Small intestine (tissue), 7 donors: ENCODE measurements around the gene FOXA2. TPM values are rescaled to one million over a fixed set of nuclear protein-coding genes. Genes with fewer than 3 reads are reported as not detected.

Experiments
- DNase-seq, 2 donors: peaks; one replicate each; pipeline versions ENCODE4 v3.0.0 to v3.0.0-alpha.2; 2013
- FAIRE-seq: peaks from 2 replicates; lab custom pipeline; 2012; peaks lifted over from hg19 to GRCh38; lab: Jason Lieb, UNC
- H3K27ac ChIP-seq, 3 donors: one replicate each; pipeline ENCODE4 v1.5.1; 2013; ENCODE audit warnings: low read length in 2 of 3, mild to moderate bottlenecking in 2 of 3, control low read depth in 1 of 3, inconsistent platforms in 1 of 3, low read depth in 1 of 3, moderate library complexity in 1 of 3
- H3K27me3 ChIP-seq, 3 donors: one replicate each; pipeline ENCODE4 v1.6.1; 2013; ENCODE audit warnings: low read length in 3 of 3, inconsistent platforms in 1 of 3; ENCODE audit not compliant: control insufficient read depth in 3 of 3, insufficient read depth in 3 of 3
- H3K36me3 ChIP-seq, 3 donors: one replicate each; pipeline ENCODE4 v1.6.1; 2013; ENCODE audit warnings: low read length in 3 of 3, inconsistent platforms in 1 of 3, low read depth in 1 of 3, mild to moderate bottlenecking in 1 of 3, moderate library complexity in 1 of 3; ENCODE audit not compliant: control insufficient read depth in 3 of 3, insufficient read depth in 2 of 3
- H3K4me1 ChIP-seq, 3 donors: one replicate each; pipeline ENCODE4 v1.6.1; 2013; ENCODE audit warnings: low read length in 2 of 3, inconsistent platforms in 1 of 3, low read depth in 1 of 3, mild to moderate bottlenecking in 1 of 3, moderate library complexity in 1 of 3; ENCODE audit not compliant: control insufficient read depth in 3 of 3, insufficient read depth in 2 of 3
- H3K4me3 ChIP-seq, 3 donors: one replicate each; pipeline ENCODE4 v1.5.1; 2013; ENCODE audit warnings: low read length in 3 of 3, control low read depth in 1 of 3, inconsistent platforms in 1 of 3, low read depth in 1 of 3, mild to moderate bottlenecking in 1 of 3, moderate library complexity in 1 of 3
- H3K9me3 ChIP-seq, 2 donors: one replicate each; pipeline ENCODE4 v1.6.1; 2013; ENCODE audit warnings: low read depth in 1 of 2, low read length in 1 of 2; ENCODE audit not compliant: control insufficient read depth in 2 of 2, insufficient read depth in 1 of 2
- WGBS, 3 donors: extraction: QIAGEN DNeasy Blood & Tissue Kit; methylation state at CpG; one replicate each; pipeline ENCODE4 v1.1.7; 2013; 5-methylcytosine and 5-hydroxymethylcytosine counted together
- polyA plus RNA-seq, 4 donors: library from polyadenylated mRNA; stranded (reverse) in 3 of 4; unstranded in 1 of 4; fragments of 200-250 nt in 3 of 4; fragments of 120-200 nt in 1 of 4; gene quantifications; one replicate each; pipeline versions ENCODE4 v1.2.1 to v1.2.3, GENCODE V29; 2013
- donor health status: healthy with polysubstance abuse.
- donor health status: control.
- donor health status: control.
- donor health status: Bipolar disorder and iron deficiency.
- donor health status: healthy.

FOXA2 gene
- polyA plus RNA-seq, 4 donors: 0.45 to 6.5 (median 2.0) TPM

GRCh38 chr20:22582964-22583772, 1.2 kb downstream of the FOXA2 start:
- Histone ChIP-seq H3K4me3 (peak overlapping the region; percentile 38 to 57 (median 52)), H3K27me3 (peaks cover 13 to 83% (median 51%) of the 10 kb centered on the region in 3 donors), H3K27ac (peak overlapping the region in 1 of 3 donors; percentile 60), H3K9me3 (no peaks in the 10 kb centered on the region), H3K36me3 (peaks cover 0 to 11% (median 0%) of the 10 kb centered on the region in 3 donors), H3K4me1 (peaks cover 0 to 7% (median 0%) of the 10 kb centered on the region in 3 donors)
- no peak for FAIRE-seq
- peak in 1 of 2 donors; percentile 57 for DNase-seq
- 3 to 6% (median 5%) methylated on average over 59 to 66 of the region's 66 CpGs for WGBS, 3 donors

GRCh38 chr20:22582386-22582963, 1.9 kb downstream of the FOXA2 start:
- no peak overlapping the region for H3K27ac ChIP-seq
- peak in 1 of 2 donors; percentile 24 for DNase-seq
- H3K27me3 ChIP-seq: peaks cover 14 to 87% (median 58%) of the 10 kb centered on the region in 3 donors
- peaks cover 0 to 14% (median 0%) of the 10 kb centered on the region in 3 donors for H3K4me1 ChIP-seq
- H3K36me3 ChIP-seq: peaks cover 0 to 11% (median 0%) of the 10 kb centered on the region in 3 donors
- H3K9me3 ChIP-seq: no peaks in the 10 kb centered on the region
- FAIRE-seq: no peak
- H3K4me3 ChIP-seq: peak overlapping the region; percentile 3 to 52 (median 38)
- WGBS, 3 donors: 26 to 76% (median 63%) methylated on average over 42 to 54 of the region's 54 CpGs

- H3K4me1 ChIP-seq: peaks cover 0 to 10% (median 0%) of the 10 kb centered on the region in 3 donors
- peaks cover 0 to 11% (median 0%) of the 10 kb centered on the region in 3 donors for H3K36me3 ChIP-seq
- no peak overlapping the region for H3K4me3 ChIP-seq
- 35 to 74% (median 53%) methylated on average over 41 to 54 of the region's 54 CpGs for WGBS, 3 donors
- peaks cover 19 to 87% (median 60%) of the 10 kb centered on the region in 3 donors for H3K27me3 ChIP-seq
- no peak for FAIRE-seq
- no peak overlapping the region for H3K27ac ChIP-seq
- DNase-seq: no peak
- no peaks in the 10 kb centered on the region for H3K9me3 ChIP-seq
These were observed 2.7 kb downstream of the FOXA2 start for GRCh38 chr20:22581437-22582385.

DNA sequence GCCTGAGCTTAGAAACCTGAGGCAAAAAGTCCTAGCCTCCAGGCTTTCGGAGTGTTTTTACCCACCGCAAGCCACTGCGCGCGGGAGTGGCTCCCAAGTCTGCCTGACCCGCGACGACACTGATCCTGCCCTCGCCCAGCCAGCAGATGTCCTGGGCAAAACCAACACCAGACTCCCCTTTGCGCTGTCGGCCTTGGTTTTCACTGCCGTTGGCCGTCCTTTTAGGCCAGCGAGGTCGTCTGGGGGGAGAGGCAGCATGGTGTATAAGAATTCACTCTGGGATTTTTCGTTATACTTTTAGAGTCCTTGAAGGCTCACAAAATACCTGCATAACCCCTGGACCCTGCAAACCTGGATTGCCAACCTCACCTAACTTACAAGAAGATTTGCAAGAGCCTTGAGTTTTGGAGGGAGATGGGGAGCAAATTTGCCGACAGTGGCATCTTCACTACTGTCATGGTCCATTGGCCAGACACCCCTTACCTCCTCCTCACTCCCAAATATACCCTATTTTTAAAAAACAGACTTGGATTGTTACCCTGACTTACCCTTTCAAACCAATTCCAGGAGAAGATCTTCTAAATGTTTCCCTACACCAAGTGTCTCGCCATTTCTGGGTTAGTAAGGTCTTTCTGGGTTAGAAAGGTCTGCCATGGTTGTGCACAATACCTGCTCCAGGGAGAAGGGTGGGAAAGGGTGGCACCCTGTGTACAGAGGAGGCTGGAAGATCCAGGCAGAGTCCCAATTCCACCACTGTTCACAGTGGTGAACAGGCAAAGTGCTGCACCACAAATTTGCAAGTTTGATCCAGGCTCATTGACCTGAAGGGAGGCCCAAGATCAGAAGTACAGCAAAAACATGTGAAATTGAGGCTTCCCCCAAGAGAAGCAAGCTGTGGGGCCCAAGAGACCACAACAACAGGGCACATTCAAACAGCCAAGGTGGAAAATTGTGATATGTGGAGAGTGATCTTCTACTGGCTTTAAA, 4.4 kb downstream of the FOXA2 start:
- Histone ChIP-seq H3K4me1 (peaks cover 0 to 7% (median 0%) of the 10 kb centered on the region in 3 donors), H3K4me3 (no peak overlapping the region), H3K36me3 (peaks cover 0 to 11% (median 0%) of the 10 kb centered on the region in 3 donors), H3K9me3 (no peaks in the 10 kb centered on the region), H3K27me3 (peaks cover 11 to 87% (median 64%) of the 10 kb centered on the region in 3 donors), H3K27ac (no peak overlapping the region)
- FAIRE-seq: no peak
- DNase-seq: no peak
- WGBS, 3 donors: 42 to 83% (median 56%) methylated on average over 18 of the region's 18 CpGs

- FAIRE-seq: no peak
- Histone ChIP-seq H3K9me3 (no peaks in the 10 kb centered on the region), H3K27me3 (peaks cover 11 to 88% (median 68%) of the 10 kb centered on the region in 3 donors), H3K27ac (no peak overlapping the region), H3K4me3 (peak overlapping the region in 1 of 3 donors; percentile 35), H3K36me3 (peaks cover 0 to 11% (median 0%) of the 10 kb centered on the region in 3 donors), H3K4me1 (peaks cover 0 to 7% (median 0%) of the 10 kb centered on the region in 3 donors)
- DNase-seq: no peak
- WGBS, 3 donors: 3 to 8% (median 4%) methylated on average over 21 of the region's 21 CpGs
These were observed 5.3 kb downstream of the FOXA2 start for GRCh38 chr20:22579119-22579427.

DNA sequence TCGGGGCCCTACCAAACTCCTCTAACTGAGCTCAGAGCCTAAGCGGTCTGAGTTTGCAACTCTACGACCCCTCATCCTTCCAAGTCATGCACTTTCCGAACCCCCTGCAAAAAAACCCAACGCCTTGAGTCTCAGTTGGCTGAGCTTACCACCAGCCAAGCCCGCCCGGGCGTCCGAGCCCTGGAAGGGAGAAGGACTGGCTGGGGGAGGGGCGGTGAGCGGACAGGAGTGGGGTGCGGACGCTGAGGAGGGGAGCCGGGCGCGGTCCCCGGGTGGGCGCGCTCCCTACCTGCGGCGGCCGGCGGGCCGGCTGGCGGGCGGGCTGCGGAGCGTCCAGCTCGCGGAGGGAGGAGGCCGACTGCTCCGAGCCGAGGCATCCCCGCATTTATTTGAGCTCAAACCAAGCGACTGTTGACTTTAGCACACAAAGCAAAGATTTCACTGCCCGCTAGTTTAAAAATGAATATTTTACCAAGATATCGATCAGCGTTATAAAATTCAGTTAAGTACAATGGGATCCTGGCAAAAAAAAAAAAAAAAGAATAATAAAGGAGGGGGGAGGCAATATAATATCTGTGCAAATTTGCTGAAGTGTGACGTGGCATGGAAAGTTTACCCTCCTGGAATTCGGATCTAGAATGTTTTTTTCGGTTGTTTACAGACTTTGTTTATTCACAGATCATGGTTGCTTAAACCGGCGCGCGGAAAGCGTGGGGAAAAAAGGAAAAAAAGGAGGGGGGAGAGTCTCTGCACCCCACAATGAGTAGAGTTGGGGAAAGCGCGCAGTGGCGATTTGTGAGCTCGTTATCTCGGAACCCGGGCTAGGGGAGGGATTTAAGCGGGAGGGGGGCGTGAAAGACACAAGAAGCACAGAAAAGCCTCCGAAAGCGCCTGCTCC, 5.9 kb downstream of the FOXA2 start:
- Histone ChIP-seq H3K4me3 (peak overlapping the region; percentile 20 to 35 (median 25)), H3K9me3 (no peaks in the 10 kb centered on the region), H3K27me3 (peaks cover 11 to 84% (median 67%) of the 10 kb centered on the region in 3 donors), H3K4me1 (peaks cover 0 to 7% (median 0%) of the 10 kb centered on the region in 3 donors), H3K36me3 (peaks cover 0 to 11% (median 0%) of the 10 kb centered on the region in 3 donors), H3K27ac (peak overlapping the region in 1 of 3 donors; percentile 45)
- FAIRE-seq: no peak
- WGBS, 3 donors: 3 to 10% (median 6%) methylated on average over 53 to 56 of the region's 56 CpGs
- peak in 1 of 2 donors; percentile 46 for DNase-seq
